COR-L47 (cell line): ENCODE results near the gene TULP1.

Experiments
- DNase-seq: peaks from one replicate; lab custom pipeline; 2025; lab: John Stamatoyannopoulos, UW

Gene TULP1

DNA sequence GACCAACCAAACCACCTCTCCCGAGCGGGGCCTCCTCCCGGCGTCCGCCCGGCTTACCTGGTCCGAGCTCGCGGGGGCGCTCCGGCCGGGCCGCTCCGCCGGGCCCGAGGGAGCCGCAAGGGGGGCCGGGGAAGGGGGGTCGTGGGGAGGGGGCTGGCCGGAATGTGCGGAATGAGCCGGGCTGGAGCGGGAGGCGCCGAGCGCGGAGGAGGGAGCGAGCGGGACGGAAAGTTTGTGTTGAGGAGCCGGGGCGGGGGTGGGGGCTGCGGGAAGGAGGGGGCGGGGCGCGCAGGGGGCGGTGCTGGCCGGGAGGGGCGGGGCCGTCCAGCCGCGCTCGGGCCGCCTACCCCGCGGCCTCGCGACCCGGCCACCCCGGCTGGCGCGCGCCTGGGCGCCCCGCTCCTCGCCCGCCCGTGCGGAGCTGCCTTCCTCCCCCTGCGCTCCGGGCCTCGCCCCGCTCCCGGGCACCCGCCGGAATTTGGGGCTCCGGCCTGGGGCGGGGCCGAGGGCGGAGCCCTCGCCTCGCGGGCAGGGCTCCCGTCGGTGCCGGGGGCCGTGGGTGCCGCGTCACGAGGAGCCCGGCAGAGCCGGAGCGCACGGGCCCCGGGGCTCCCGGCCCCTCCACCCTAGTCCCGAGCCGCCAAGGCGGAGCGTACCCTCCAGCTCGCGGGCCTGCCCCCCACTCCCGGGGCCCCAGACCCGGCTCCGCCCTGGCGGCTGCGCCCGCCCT, 15.7 kb downstream of the TULP1 start, which contains the start of gene TEAD3:
TSS of gene TEAD3 (minus strand) at position 239 of the 730 bp plus-strand sequence.
- no peak for DNase-seq

DNA sequence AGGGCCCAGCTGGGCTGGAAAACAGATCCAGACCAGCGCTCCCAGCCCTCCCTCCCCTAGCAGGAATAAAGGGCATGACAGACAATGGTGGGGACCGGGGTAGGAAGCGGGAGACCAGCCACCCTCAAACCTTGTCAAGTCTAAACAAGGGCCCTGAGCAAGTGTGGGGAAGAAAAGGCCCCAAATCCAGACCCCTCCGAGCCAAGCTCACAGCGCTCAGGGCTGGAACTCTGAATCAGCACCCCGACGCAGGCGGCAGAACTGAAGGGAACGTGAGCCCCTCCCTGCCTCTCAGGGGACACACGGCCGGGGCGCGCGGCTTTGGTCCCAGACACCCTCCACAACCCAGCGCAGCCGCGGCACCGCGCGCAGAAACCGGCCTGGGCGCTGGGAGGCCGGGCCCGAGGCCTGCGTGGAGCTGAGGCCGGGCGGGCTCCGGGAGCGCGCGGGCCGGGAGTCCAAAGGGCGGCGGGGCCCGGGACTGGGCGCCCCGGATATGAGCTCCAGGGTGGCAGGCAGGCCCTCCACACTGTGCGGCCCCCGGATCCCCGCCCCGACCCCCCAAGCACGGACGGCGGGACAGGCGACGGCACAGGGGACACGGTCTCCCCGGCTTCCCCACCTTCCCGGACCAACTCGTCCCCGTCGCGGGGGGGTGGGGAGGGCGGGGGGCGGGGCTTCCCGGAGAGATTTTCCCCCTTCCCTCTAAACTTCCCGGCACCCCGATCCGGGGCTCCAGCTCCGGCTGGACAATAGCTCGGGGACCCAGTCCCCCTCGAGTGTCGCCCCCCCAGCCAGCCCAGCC, 16.5 kb downstream of the TULP1 start:
- no peak for DNase-seq

DNA sequence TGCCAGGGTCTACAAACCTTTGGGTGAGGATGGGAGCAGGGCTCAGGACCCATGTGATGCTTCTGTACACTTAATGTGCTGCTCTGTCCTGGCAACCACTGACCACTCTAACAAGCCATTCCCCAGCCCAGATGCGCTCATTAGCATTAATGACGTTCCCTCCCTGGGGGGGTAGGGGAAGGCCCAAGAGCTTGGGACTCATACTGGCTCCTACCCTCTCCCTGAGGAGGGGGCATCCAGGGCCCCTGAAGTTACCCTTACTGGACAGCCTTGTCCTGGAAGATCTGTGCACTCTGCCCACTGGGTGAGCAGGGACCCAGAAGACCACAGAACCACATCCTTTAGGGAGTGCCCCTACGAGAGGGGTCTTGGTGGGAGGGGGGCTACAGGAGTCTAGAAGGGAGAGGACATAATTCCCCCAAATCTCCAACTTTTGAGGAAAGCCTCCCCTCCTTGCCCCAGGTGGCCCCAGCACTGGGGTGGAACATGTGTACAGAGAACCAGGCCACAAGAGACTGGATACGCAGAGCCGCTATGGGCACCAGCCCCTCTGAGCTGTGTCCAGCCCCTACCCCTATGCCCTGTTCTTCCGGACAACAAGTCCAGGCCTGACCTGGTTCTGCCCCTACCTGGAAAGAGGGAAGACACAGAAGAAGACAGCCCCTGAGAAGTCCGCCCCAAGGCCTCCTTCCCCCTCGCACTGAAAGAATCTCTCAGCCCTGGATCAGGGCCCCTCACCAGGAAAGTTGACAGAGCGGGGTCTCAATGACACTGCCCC, 17.2 kb downstream of the TULP1 start:
- DNase-seq = no peak

DNA sequence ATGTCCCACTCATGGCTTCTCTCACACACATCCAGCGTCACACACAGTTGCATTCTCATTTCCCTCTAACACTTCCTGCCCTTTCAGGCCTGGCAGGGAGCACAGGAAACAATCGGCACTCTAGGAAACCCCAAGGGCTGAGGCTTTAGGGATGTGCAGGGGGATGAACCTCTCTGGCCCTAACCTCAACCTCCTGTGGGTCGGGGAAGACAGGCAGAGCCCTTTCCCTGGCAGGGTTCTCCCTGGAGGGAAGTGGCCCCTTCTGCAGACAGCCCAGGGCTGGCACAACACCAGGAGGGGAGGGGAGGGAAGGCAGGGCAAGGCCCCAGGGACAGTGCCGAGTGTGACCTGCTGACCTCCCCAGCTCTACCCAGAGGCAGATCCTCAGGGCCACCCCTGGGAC, 18.5 kb downstream of the TULP1 start:
- DNase-seq = no peak

DNA sequence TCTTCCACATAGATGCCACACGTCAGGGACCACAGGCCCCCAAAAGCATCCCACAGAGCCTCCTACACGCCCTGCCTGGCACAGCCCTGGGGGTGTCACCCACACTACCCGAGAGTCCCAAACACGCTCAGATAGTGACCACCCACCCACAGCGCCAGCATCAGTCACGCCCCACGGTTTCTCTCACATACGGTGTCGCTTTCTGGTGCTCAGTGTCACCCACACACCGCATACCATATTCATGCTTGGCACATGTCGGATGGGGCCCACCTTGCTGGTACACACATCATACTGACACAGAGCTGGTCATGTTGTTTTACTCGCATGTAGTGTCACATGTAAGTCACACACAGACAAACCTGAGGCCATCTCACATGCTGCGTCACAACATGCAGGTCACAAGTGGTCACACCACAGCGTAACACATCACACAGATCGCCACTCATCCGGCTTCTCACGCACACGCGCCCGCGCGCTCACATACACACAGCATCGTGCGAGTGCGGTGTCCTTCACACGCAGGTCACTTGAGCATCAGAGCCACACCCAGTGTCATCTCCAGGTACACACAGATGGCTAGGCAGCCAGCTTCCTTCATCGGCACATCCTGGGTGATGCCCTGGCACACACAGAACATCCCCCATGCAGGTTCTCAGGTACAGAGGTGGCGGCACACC, 19.3 kb downstream of the TULP1 start:
- DNase-seq = no peak

DNA sequence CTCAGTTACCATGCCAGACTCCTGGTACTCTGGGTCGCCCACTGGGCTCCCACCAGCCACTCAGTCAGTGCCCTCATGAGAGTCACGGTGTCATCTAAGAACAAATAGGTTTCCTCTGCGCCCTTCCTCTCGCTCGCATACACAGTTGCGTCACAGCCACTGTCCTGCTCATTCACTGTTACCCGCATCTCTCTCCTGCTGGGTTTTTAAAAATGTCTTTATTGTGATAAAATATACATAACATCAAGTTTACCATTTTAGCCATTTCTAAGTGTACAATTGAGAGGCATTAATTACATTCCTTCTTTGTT, 19.8 kb downstream of the TULP1 start:
- no peak for DNase-seq

DNA sequence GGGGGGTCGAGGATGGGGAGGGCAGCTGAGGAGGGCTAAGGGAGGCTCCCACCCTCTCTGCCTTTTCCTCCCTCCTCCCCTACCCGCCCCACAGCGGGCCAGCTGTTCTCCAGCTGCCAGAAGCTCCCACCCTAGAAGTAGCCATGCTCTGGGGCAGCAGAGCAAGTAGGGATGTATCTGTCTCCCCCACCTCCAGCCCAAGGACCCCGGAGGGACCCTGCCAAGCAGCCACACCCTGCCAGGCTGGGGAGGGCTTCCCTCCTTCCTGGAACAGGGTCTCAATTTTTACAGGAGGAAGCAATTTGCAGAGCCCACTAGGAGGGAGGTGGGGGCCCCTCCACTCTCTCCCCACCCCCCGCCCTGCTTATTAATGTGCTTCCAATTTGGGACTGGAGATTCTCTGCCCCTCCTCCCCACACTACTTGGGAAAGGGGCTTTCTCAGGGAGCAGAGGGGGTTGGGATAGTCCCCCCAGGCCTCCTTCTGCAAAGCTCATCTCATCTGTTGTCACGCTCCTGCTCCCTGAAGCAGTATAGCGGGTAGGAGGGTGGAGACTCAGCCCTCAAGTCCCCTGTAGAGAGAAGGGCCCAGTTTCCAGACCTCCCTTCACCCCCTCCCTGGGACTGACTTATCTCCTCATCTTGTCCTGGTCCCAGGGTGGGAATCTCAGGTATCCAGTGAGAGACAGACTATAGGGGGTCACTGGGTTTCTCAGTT, 20.3 kb downstream of the TULP1 start:
- DNase-seq = no peak

DNA sequence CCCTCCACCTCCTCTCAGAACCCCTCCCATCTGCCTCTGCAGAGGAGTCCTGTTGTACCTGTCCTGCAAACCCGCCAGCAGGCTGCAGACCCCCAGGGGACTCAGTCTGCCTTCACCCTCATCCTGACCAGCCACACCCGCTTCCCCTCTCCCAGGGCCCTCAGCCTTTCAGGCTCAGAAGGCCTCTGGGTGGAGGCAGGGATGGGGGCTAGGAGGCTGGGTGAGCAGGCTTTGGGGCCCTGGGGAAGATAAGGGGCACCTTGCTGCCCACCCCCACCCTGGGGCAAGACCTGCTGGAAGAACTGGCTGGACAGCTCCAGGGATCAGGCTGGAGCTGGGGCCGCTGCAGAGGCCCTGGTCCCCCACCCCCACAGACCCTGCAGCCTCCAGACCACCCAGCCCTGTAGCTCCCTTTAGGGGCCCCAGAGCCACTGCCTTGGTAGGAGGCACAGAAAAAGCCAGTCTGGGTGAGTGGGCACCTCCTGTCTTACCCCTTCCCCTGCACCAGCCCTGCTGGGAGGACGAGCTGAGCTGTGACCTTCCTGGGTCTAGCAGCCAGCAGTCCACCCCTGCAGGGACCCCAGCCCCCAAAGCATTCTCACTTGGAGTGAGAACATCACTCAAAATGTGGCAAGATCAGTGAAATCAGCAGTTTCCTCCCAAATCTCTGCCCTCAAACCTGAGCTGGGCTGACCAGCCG, 21.0 kb downstream of the TULP1 start:
- no peak for DNase-seq

DNA sequence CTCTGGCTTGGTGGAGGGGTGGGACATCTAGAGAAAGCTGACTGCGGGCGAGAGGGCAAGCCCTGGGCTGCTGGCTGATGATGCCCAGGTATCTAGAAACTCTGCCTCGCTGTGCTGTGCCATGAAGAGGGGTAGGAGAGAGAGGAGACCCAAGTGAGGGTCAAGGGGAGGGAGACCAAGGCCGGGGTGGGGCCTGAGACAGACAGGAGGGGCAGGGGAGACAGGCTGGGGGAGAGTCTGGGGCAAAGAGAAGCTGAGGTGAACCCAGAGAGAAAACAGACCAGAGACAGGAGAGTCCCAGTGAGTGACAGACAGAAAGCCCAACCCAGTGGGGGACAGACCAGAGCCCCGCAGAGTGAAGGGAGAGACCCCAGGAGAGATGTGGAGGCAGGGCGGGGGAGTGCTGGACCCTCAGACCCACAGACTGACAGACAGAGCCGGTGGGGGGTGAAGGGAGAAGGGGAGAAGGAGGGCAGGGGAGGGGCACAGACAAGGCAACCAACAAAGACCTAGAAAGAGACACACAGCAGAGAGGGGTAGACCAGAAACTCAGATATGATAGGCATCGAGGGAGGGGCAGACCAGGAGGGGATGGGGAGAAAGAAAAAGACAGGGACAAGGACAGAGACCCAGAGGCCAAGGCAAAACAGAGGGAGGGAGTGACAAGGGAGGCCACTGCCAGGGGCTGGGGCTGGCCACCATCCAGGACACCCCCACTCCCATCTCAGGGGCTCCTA, 21.7 kb downstream of the TULP1 start:
- no peak for DNase-seq

DNA sequence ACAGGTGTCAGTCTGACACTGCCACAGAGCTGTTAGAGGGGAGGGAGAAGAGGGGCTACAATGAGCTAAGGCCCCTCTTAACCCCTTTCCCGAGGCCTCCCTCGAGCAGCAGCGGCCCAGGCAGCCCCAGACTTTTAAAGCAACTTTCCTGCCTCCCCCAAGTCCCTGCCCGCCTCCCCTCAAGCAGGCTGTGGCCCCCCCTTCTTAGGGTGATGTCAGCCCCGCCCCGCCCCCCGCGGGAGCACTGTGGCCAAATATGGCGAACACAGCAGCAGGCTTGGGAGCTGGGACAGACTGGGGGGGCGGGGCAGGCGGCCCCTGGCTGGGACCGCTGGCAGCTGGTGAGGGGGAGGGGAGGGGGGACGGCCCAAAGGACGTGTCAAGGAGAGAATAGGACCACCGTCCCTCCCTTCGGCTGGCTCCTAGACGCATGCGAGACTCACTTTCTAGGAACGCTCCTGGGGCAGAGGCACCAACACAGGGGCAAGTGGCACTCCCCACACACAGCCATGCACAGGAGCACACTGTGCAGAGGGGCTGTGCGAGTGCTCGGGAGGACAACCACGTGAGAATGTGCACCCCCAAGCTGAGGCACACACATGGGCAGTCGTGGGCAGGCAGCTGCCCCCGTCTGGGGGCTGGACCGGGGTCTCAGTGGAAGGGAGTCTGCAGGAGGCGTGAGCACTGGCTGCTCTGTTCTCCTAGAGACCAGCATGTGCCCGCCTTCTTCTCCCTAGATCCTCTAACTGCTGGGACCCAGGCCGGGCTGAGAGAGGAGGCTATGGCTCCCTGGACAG, 22.5 kb downstream of the TULP1 start:
- no peak for DNase-seq

DNA sequence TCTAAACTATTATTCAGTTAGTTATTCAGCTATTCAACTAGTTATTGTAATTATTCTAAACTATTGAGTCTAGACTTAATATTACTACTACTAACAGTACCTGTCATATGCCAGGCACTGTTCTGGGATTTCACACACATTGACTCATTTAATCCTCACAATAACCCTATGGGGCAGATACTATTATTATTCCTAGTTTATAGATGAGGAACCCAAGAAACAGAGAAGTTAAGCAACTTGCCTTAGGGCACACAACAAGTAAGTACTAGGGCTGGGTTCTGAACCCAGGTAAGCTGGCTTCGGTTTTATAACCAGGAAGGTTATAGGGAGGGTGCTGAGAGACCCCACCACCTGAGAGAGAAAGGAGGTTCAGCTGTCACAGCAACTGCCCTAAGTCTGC, 23.6 kb downstream of the TULP1 start:
- no peak for DNase-seq

DNA sequence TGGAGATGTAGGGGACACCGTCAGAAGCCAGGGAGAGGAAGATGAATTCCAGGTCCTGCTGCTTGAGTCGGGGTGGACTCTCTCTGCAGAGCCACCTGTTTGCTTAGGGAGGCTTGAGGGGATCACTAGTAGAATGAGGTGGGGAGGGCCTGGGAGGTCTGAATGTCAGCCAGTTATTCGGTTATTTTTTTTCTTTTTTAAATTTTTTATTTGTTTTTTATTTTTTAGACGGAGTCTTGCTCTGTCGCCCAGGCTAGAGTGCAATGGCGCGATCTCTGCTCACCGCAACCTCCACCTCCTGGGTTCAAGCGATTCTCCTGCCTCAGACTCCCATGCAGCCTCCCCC, 24.2 kb downstream of the TULP1 start:
- DNase-seq = no peak

DNA sequence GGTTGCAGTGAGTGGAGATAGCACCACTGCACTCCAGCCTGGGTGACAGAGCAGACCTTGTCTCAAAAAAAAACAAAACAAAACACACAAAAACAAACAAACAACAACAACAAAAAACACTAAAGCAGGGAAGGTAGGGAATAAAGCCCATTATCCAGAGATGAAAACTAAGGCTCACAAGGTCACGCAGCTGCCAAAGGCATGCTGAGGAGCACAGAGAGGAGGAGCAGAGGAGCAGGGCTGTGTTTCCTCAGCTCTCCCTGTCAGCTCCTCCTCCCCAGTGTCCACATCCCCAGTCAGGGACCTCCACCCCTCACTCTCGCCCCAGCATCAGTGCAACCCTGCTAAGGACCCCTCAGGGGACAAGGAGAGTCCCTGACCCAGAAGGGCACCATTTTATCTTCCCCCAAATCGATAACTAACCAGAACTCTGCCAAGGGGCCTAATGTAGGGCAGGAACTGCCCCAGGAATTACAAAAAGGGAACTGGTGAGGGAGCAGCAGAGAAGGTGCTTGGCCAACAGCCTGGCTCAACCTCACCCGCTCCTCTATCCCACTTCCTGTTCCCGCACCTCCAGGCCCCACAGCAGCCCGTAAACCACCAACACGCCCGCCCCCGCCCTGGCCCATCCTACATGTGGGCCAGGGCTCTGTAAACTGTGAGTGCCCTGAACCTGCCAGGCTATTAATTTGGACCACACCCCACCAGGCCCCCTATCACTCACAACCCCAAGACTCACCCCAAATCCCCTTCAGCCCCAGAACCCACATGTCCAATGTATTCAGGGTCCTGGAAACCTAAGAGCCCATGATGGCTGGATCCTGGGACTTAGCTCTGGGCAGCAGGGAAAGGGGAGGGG, 24.8 kb downstream of the TULP1 start:
- DNase-seq = no peak

DNA sequence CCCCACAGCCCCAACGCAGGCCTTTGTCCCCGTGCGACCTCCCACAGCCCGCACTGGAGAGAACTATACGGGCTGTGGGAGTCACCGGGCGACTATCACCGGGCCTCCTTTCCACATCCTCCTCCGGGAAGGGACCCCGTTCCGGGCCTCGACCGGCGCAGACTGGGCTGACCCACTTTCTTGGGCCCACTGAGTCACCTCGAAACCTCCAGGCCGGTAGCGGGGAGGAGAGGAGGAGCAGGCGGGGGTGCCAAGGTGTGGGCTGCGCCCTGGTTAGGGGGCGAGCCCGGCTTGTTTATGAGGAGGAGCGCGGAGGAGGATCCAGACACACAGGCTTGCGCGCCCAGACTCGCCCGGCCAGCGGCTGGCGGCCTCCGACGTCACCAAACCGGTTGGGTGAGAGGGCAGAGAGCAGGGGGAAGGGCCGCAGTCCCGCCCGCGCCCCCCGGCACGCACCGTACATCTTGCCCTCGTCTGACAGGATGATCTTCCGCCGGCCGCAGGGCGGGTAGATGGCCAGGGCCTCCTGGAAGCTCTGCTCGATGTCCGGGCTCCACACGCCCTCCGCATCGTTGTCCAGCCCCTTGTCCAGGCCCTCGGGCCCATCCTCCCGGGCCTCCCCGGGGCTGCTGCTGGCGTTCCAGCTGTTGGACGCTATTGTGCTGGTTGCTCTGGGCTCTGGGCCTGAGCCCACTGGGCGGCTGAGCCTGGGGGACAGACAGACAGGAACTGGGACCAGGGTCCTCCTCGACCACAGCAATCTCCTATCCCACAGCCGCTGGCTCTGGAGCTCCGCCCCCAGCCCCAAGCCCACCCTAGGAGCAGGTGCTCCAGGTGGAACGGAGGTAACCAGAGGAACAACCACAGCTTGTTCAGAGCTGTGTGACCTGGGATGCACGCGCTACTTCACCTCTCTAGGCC, 26.4 kb downstream of the TULP1 start:
- DNase-seq = no peak

DNA sequence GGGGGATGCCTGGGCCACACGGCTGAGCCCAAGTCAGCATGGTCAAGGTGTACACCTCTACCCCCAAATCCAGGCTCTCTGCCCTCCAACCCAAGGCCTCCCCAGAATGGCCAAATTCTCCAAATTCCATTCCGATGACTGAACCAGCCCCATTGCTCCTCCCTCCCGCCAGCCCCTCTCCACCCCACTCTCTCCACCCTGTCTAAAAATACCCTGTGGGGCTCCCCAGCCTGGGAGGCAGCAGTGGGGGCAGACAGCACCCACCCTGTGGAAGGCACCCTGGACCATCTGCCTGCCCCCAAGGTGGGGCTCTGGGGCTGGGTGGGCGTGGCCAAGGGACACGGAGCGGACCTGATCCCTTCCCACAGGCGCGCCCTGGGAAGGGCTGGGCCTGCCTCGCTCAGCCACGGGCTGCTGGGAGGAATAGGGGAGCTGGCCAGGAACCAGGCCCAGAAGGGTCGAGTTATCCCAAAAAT, 27.3 kb downstream of the TULP1 start:
- DNase-seq = no peak

DNA sequence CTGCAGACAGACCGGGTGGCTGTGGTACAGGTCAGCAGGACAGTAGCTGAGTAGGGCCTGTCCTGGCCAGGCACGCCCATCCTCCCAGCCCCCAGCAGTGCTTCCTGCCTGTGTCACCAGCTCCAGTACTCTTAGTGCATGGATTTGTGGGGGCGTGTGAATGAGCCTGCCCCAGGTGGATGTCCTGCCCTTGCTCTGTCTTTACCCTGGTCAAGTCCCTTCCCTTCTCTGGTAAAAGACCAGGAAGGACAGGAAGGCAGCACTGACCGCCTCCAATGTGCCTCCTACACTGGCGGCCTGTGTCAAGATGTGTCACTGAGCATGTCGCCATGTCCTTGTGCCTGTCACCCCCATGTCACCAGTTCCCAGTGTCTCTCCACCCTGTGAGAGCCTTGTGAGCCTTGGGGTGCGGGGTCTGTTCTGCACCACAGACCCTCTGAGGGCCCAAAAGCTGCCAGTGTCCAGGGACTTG, 27.7 kb downstream of the TULP1 start:
- no peak for DNase-seq
